ENCODE results near the gene BRD3.
"Not testable (repeated sequence)": the region's sequence is repeated elsewhere in the genome, so short reads cannot be mapped to it uniquely, and the experiment has no call there.

The BRD3 gene

GRCh38 chr9:133993635-133994253 is 74.1 kb downstream of the BRD3 start:
- DNase-seq (ENCODE audit: low read depth in 2 of 2) = no peak

GRCh38 chr9:133992780-133993634 is 74.8 kb downstream of the BRD3 start:
- DNase-seq (ENCODE audit: low read depth in 2 of 2) = peak; percentile 61 to 68

- peak; percentile 19 to 38 for DNase-seq (ENCODE audit: low read depth in 2 of 2)
Observed at GRCh38 chr9:133991964-133992779, 75.7 kb downstream of the BRD3 start, which contains the start of gene VAV2. Gene VAV2 (minus strand): TSS chr9:133992324. CDS start chr9:133992278, 46 bp downstream.

- DNase-seq (ENCODE audit: low read depth in 2 of 2) = no peak
Observed at GRCh38 chr9:133991214-133991921, 76.5 kb downstream of the BRD3 start.

- no peak for DNase-seq (ENCODE audit: low read depth in 2 of 2)
Observed at GRCh38 chr9:133990366-133991213, 77.2 kb downstream of the BRD3 start.

- DNase-seq (ENCODE audit: low read depth in 2 of 2) = no peak
Observed at GRCh38 chr9:133989625-133990365, 78.0 kb downstream of the BRD3 start.

GRCh38 chr9:133988771-133989170 is 79.1 kb downstream of the BRD3 start:
- DNase-seq (ENCODE audit: low read depth in 2 of 2) = not testable (repeated sequence)

GRCh38 chr9:133987946-133988665 is 79.7 kb downstream of the BRD3 start:
- DNase-seq (ENCODE audit: low read depth in 2 of 2) = no peak

GRCh38 chr9:133987446-133987788 is 80.4 kb downstream of the BRD3 start:
- DNase-seq (ENCODE audit: low read depth in 2 of 2) = no peak

- DNase-seq (ENCODE audit: low read depth in 2 of 2) = no peak
Observed at GRCh38 chr9:133986774-133987445, 80.9 kb downstream of the BRD3 start.

- DNase-seq (ENCODE audit: low read depth in 2 of 2) = no peak
Observed at GRCh38 chr9:133986061-133986460, 81.8 kb downstream of the BRD3 start.

GRCh38 chr9:133982971-133983720 is 84.7 kb downstream of the BRD3 start:
- DNase-seq (ENCODE audit: low read depth in 2 of 2) = no peak

GRCh38 chr9:133981958-133982681 is 85.7 kb downstream of the BRD3 start:
- no peak for DNase-seq (ENCODE audit: low read depth in 2 of 2)

GRCh38 chr9:133981589-133981957 is 86.3 kb downstream of the BRD3 start:
- DNase-seq (ENCODE audit: low read depth in 2 of 2) = no peak

- no peak for DNase-seq (ENCODE audit: low read depth in 2 of 2)
Observed at GRCh38 chr9:133980864-133981588, 86.8 kb downstream of the BRD3 start.
